Amniotic epithelial cell (primary cell): ENCODE data around the gene SIM1.

Experiments used
- DNase-seq: peaks from one replicate; pipeline ENCODE4 v3.0.0-alpha.2; 2010; ENCODE audit warnings: low read depth

The SIM1 gene

GRCh38 chr6:100464903-100465700, at the start of gene SIM1:
Gene SIM1, minus strand, starts transcription at chr6:100464921. Its CDS starts 1,453 bp downstream, at chr6:100463468.
- DNase-seq: peak; percentile 36

GRCh38 chr6:100512203-100512862, 47.6 kb upstream of the SIM1 start:
- peak; percentile 81 for DNase-seq

GRCh38 chr6:100509101-100509500, 44.4 kb upstream of the SIM1 start:
- DNase-seq: no peak

GRCh38 chr6:100506651-100507050, 41.9 kb upstream of the SIM1 start:
- DNase-seq: peak; percentile 51

- peak; percentile 76 for DNase-seq
Measured at GRCh38 chr6:100504786-100505737, 40.3 kb upstream of the SIM1 start.

- no peak for DNase-seq
Measured at GRCh38 chr6:100503043-100503705, 38.5 kb upstream of the SIM1 start.

GRCh38 chr6:100493206-100493888, 28.6 kb upstream of the SIM1 start:
- DNase-seq: no peak

- no peak for DNase-seq
Measured at GRCh38 chr6:100491952-100492670, 27.4 kb upstream of the SIM1 start.

GRCh38 chr6:100490065-100490464, 25.3 kb upstream of the SIM1 start:
- no peak for DNase-seq

GRCh38 chr6:100488244-100488643, 23.5 kb upstream of the SIM1 start:
- DNase-seq: peak; percentile 28

- no peak for DNase-seq
Measured at GRCh38 chr6:100487638-100488037, 22.9 kb upstream of the SIM1 start.

- no peak for DNase-seq
Measured at GRCh38 chr6:100485268-100485667, 20.5 kb upstream of the SIM1 start.

- no peak for DNase-seq
Measured at GRCh38 chr6:100484474-100484873, 19.8 kb upstream of the SIM1 start.

GRCh38 chr6:100482698-100483097, 18.0 kb upstream of the SIM1 start:
- DNase-seq: no peak

GRCh38 chr6:100479179-100480035, 14.7 kb upstream of the SIM1 start:
- peak; percentile 48 for DNase-seq

- peak; percentile 21 for DNase-seq
Measured at GRCh38 chr6:100475554-100476320, 11.0 kb upstream of the SIM1 start.

- no peak for DNase-seq
Measured at GRCh38 chr6:100473182-100473581, 8.5 kb upstream of the SIM1 start.

GRCh38 chr6:100472674-100473073, 8.0 kb upstream of the SIM1 start:
- peak; percentile 32 for DNase-seq
